PC-3 (cell line): ENCODE results near the gene TMC2. TPM values are rescaled to one million over a fixed set of nuclear protein-coding genes. Genes with fewer than 3 reads are reported as not detected.

ENCODE experiments used
- ATAC-seq: fragments of 200-7000 bp; cut with Tn5 transposase; 2 replicates; pipeline ENCODE4 v1.9.1; 2020; ENCODE audit warnings: mild to moderate bottlenecking, moderate library complexity
- BruUV-seq: library from RNA; stranded (reverse); fragments of 400-500 nt; replicated peaks from 2 replicates; lab custom pipeline; 2021; lab: Mats Ljungman, UMichigan
- CTCF ChIA-PET: fragments of 300-600 bp; sonication (Branson Sonifier 250); formaldehyde crosslinking; loops from one replicate; lab custom pipeline; 2022; ENCODE audit warnings: antibody characterized with exemption; lab: Charles Lee
- POLR2A ChIA-PET: fragments of 300-600 bp; sonication (Branson Sonifier 250); formaldehyde crosslinking; loops from one replicate; lab custom pipeline; 2022; ENCODE audit warnings: antibody characterized with exemption; ENCODE audit not compliant: unreplicated experiment; lab: Charles Lee
- DNase-seq: peaks from one replicate; pipeline ENCODE4 v3.0.0-alpha.2; 2015
- H2AFZ ChIP-seq: fragments of 300-600 bp; sonication (generic); 2 replicates; pipeline ENCODE4 v1.6.0; 2016; ENCODE audit warnings: antibody characterized with exemption, low read length
- H3F3A ChIP-seq: fragments of 300-600 bp; sonication (generic); one replicate; pipeline ENCODE4 v1.6.0; 2017; ENCODE audit warnings: antibody characterized with exemption, low read length, control low read depth, mild to moderate bottlenecking; ENCODE audit not compliant: unreplicated experiment
- H3K27ac ChIP-seq: fragments of 300-600 bp; sonication (generic); 2 replicates; pipeline ENCODE4 v1.5.1; 2016; ENCODE audit warnings: mild to moderate bottlenecking, low read length
- H3K27me3 ChIP-seq: fragments of 300-600 bp; sonication (generic); 2 replicates; pipeline ENCODE4 v1.6.1; 2016; ENCODE audit warnings: low read length, mixed read lengths
- H3K36me3 ChIP-seq: fragments of 300-600 bp; sonication (generic); 2 replicates; pipeline ENCODE4 v1.6.1; 2016; ENCODE audit warnings: low read depth, mixed run types, low read length, mixed read lengths
- H3K4me1 ChIP-seq: fragments of 300-600 bp; sonication (generic); 2 replicates; pipeline ENCODE4 v1.5.1; 2016; ENCODE audit warnings: low read length; ENCODE audit not compliant: insufficient read depth
- H3K4me2 ChIP-seq: fragments of 300-600 bp; sonication (generic); 2 replicates; pipeline ENCODE4 v1.6.0; 2016; ENCODE audit warnings: low read length
- H3K4me3 ChIP-seq: fragments of 300-600 bp; sonication (generic); 2 replicates; pipeline ENCODE4 v1.5.1; 2016; ENCODE audit warnings: mild to moderate bottlenecking, low read length, mixed read lengths
- H3K79me2 ChIP-seq: fragments of 300-600 bp; sonication (generic); 2 replicates; pipeline ENCODE4 v1.6.1; 2017; ENCODE audit warnings: low read length, mixed read lengths
- H3K9ac ChIP-seq: fragments of 300-600 bp; sonication (generic); 2 replicates; pipeline ENCODE4 v1.6.0; 2016; ENCODE audit warnings: mild to moderate bottlenecking, low read length
- H3K9me2 ChIP-seq: fragments of 300-600 bp; sonication (generic); replicated peaks from 2 replicates; pipeline ENCODE4 v1.6.1; 2016; ENCODE audit warnings: mixed run types, low read length, mixed read lengths
- H3K9me3 ChIP-seq: fragments of 300-600 bp; sonication (generic); 2 replicates; pipeline ENCODE4 v1.6.1; 2016; ENCODE audit warnings: low read length, mixed read lengths
- H4K20me1 ChIP-seq: fragments of 300-600 bp; sonication (generic); 2 replicates; pipeline ENCODE4 v1.6.1; 2016; ENCODE audit warnings: low read length, mixed read lengths
- CTCF ChIP-seq: fragments of 300-600 bp; sonication (generic); conservative IDR thresholded peaks from 2 replicates; pipeline ENCODE4 v1.5.1; 2017; ENCODE audit warnings: antibody characterized with exemption, low read depth, mild to moderate bottlenecking, low read length
- EZH2 ChIP-seq: fragments of 300-600 bp; sonication (generic); IDR thresholded peaks from one replicate; pipeline ENCODE4 v1.6.1; 2017; ENCODE audit warnings: antibody characterized with exemption, mild to moderate bottlenecking, low read length; ENCODE audit not compliant: unreplicated experiment
- EZH2phosphoT487 ChIP-seq: fragments of 300-600 bp; sonication (generic); IDR thresholded peaks from 2 replicates; pipeline ENCODE4 v1.6.1; 2018; ENCODE audit warnings: mild to moderate bottlenecking, antibody characterized with exemption, low read length, borderline replicate concordance
- intact Hi-C: fragments of 100-400 bp; cut with micrococcal nuclease; formaldehyde crosslinking; loops from 2 replicates; pipeline ENCODE4 v1.9.0; 2023
- total RNA-seq: library from RNA; depleted of rRNA; stranded (reverse); fragments of >200 nt; gene quantifications from 2 replicates; pipeline ENCODE4 v1.2.3, GENCODE V29; 2014

The TMC2 gene
- total RNA-seq, 1 experiment from 2014 or later: not detected

GRCh38 chr20:2603816-2604505, 67.6 kb downstream of the TMC2 start:
- H2AFZ ChIP-seq: no peak overlapping the region
- H4K20me1 ChIP-seq: no peaks in the 10 kb centered on the region
- no peaks in the 10 kb centered on the region for H3K4me1 ChIP-seq
- CTCF ChIA-PET: no interaction called here
- no peak overlapping the region for H3K9ac ChIP-seq
- no peak overlapping the region for H3K27ac ChIP-seq
- H3K9me2 ChIP-seq: no peaks in the 10 kb centered on the region
- no peaks in the 10 kb centered on the region for H3K27me3 ChIP-seq
- no peak overlapping the region for H3K4me3 ChIP-seq
- no peak for TF ChIP-seq CTCF
- no peak for TF ChIP-seq EZH2
- no peak for TF ChIP-seq EZH2phosphoT487
- H3K79me2 ChIP-seq: no peaks in the 10 kb centered on the region
- no peak overlapping the region for H3K4me2 ChIP-seq
- no peaks in the 10 kb centered on the region for H3K9me3 ChIP-seq
- intact Hi-C loops: no loop called here
- no peaks in the 10 kb centered on the region for H3K36me3 ChIP-seq
- POLR2A ChIA-PET: no interaction called here
- no TSS peak for BruUV-seq
- no peak for DNase-seq
- no peaks in the 10 kb centered on the region for H3F3A ChIP-seq
- no peak for ATAC-seq

GRCh38 chr20:2604506-2604835, 68.1 kb downstream of the TMC2 start:
- POLR2A ChIA-PET: no interaction called here
- no peaks in the 10 kb centered on the region for H3K36me3 ChIP-seq
- BruUV-seq: no TSS peak
- no peak overlapping the region for H3K9ac ChIP-seq
- H3K79me2 ChIP-seq: no peaks in the 10 kb centered on the region
- no peak for ATAC-seq
- no peaks in the 10 kb centered on the region for H3K9me2 ChIP-seq
- H3K4me2 ChIP-seq: no peak overlapping the region
- H3K27me3 ChIP-seq: no peaks in the 10 kb centered on the region; the same call in 1 of the 2 replicates
- no peak overlapping the region for H3K4me3 ChIP-seq
- H2AFZ ChIP-seq: no peak overlapping the region
- no peak for DNase-seq
- no peaks in the 10 kb centered on the region for H3F3A ChIP-seq
- no peaks in the 10 kb centered on the region for H3K4me1 ChIP-seq
- CTCF ChIA-PET: no interaction called here
- TF ChIP-seq EZH2phosphoT487: no peak
- no peak for TF ChIP-seq CTCF
- TF ChIP-seq EZH2: no peak
- H3K9me3 ChIP-seq: no peaks in the 10 kb centered on the region
- intact Hi-C loops: no loop called here
- no peaks in the 10 kb centered on the region for H4K20me1 ChIP-seq
- no peak overlapping the region for H3K27ac ChIP-seq

- ChIA-PET CTCF (no interaction called here), POLR2A (no interaction called here)
- no peaks in the 10 kb centered on the region for H4K20me1 ChIP-seq
- TF ChIP-seq EZH2 (no peak), CTCF (no peak), EZH2phosphoT487 (no peak)
- no peak overlapping the region for H3K4me2 ChIP-seq
- no peak overlapping the region for H2AFZ ChIP-seq
- no peaks in the 10 kb centered on the region for H3K9me2 ChIP-seq
- no peak overlapping the region for H3K27ac ChIP-seq
- DNase-seq (no peak), ATAC-seq (no peak)
- no peaks in the 10 kb centered on the region for H3F3A ChIP-seq
- H3K79me2 ChIP-seq: no peaks in the 10 kb centered on the region
- no peak overlapping the region for H3K4me3 ChIP-seq
- no peaks in the 10 kb centered on the region for H3K36me3 ChIP-seq
- H3K9me3 ChIP-seq: no peaks in the 10 kb centered on the region
- intact Hi-C loops: no loop called here
- BruUV-seq: no TSS peak
- 0 out of 2 replicates have a peak, but pooled peaks cover 4% of the 10 kb centered on the region for H3K4me1 ChIP-seq
- no peaks in the 10 kb centered on the region; the same call in 1 of the 2 replicates for H3K27me3 ChIP-seq
- no peak overlapping the region for H3K9ac ChIP-seq
These were observed 70.2 kb downstream of the TMC2 start for GRCh38 chr20:2606507-2607006.
